Ishikawa (cell line): ENCODE results near the gene PGRMC1.

Experiments used
- EP300 ChIP-seq: IDR thresholded peaks from 2 replicates; pipeline ENCODE4 v1.6.1; 2012; ENCODE audit warnings: borderline replicate concordance
- ZBTB7A ChIP-seq: IDR thresholded peaks from 2 replicates; pipeline ENCODE4 v1.6.1; 2012; ENCODE audit warnings: low read depth

- no peak for TF ChIP-seq ZBTB7A
- TF ChIP-seq EP300, result no peak
Measured at GRCh38 chrX:119235872-119236622, at the start of gene PGRMC1.
